ENCODE results near the gene MYH10. TPM values are rescaled to one million over a fixed set of nuclear protein-coding genes. Genes with fewer than 3 reads are reported as not detected.
"Not testable (repeated sequence)": the region's sequence is repeated elsewhere in the genome, so short reads cannot be mapped to it uniquely, and the experiment has no call there.

Gene MYH10
- polyA plus RNA-seq, 6 donors from 2014 or later: 0.35 to 5.0 (median 1.9) TPM; not detected in 1

GRCh38 chr17:8552577-8553320 lies 77.8 kb downstream of the MYH10 start:
- Mint-ChIP-seq H3K4me1 (no peaks in the 10 kb centered on the region), H3K27me3 (peaks cover 0 to 8% (median 0%) of the 10 kb centered on the region in 3 donors)

DNA sequence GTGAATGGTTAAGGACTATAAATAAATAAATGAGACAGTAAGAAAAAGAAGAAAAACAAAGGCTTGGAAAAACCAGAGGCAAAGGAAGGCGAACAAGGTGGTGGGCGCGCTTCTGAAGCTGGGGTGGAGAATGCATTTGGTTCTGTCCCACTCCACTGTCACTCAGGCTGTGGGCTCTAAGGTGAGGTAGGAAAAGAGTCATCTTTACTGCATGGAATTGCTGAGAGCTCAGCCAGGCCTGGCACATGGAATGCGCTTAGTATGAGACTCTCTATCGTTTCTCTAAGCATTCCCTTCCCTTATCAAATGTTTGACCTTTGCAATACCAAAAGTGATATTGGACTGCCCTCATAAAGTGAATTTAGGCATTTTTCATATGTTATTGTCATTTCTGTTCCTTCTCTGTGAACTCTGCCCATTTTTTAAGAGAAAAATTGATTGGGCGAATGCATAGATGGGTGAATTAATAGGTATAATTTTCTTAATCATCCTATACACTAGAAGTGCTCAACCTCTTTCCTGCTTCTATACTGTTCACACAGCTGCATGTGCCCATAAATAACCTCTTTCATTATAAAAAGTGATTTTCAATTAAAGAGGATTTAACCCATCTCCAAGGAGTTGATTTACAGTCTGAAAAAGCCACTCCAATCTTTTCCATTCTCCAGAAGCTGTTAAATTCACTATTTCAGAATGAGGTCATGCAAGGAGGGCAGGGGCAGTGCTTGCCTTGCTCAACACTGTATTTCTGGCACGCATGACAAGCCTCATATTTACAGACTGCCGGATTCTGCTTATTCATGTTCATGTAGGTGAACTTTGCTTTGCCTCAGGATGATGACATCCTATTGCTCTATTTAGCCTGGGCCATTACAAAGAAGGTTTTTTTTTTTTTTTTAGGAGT lies 87.7 kb downstream of the MYH10 start:
- ATAC-seq (ENCODE audit: low read depth in 2 of 2) (no peak), DNase-seq (no peak)
- Mint-ChIP-seq H3K9me3 (peaks cover 0 to 4% (median 0%) of the 10 kb centered on the region in 7 donors), H3K36me3 (peaks cover 0 to 5% of the 10 kb centered on the region in 2 donors), H3K4me3 (no peak overlapping the region), H3K27me3 (peaks cover 0 to 5% (median 0%) of the 10 kb centered on the region in 3 donors), H3K4me1 (peaks cover 0 to 5% (median 0%) of the 10 kb centered on the region in 3 donors), H3K27ac (no peak overlapping the region)

More at GRCh38 chr17:8552577-8553320, 77.8 kb downstream of the MYH10 start:
- no peak for DNase-seq
- no peak for ATAC-seq (ENCODE audit: low read depth in 2 of 2)
- Mint-ChIP-seq H3K36me3 (no peaks in the 10 kb centered on the region), H3K27ac (no peak overlapping the region), H3K4me3 (no peak overlapping the region), H3K9me3 (no peaks in the 10 kb centered on the region)

DNA sequence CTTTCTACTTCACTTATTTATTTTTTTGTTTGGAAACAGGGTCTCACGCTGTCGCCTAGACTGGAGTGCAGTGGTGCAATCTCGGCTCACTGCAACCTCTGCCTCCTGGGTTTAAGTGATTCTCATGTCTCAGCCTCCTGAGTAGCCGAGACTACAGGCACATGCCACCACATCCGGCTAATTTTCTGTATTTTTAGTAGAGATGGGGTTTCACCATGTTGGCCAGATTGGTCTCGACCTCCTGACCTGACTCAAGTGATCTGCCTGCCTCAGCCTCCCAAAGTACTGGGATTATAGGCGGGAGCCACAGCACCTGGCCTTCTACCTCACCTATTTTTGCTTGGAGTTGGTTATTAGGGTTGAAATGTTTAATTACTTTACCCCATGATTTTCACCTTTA lies 90.5 kb downstream of the MYH10 start:
- not testable (repeated sequence) for H3K4me3 Mint-ChIP-seq; H3K9me3 Mint-ChIP-seq; DNase-seq; H3K4me1 Mint-ChIP-seq; H3K27ac Mint-ChIP-seq; H3K36me3 Mint-ChIP-seq; H3K27me3 Mint-ChIP-seq; ATAC-seq (ENCODE audit: low read depth in 2 of 2)

GRCh38 chr17:8537734-8538133 lies 92.8 kb downstream of the MYH10 start:
- no peak overlapping the region for H3K27ac Mint-ChIP-seq
- H3K27me3 Mint-ChIP-seq: peaks cover 0 to 5% (median 0%) of the 10 kb centered on the region in 3 donors
- H3K4me3 Mint-ChIP-seq: no peak overlapping the region
- peaks cover 0 to 5% (median 0%) of the 10 kb centered on the region in 3 donors for H3K4me1 Mint-ChIP-seq
- DNase-seq (no peak), ATAC-seq (ENCODE audit: low read depth in 2 of 2) (no peak)
- no peaks in the 10 kb centered on the region for H3K36me3 Mint-ChIP-seq
- H3K9me3 Mint-ChIP-seq: no peaks in the 10 kb centered on the region

GRCh38 chr17:8534498-8535188 lies 95.9 kb downstream of the MYH10 start:
- H3K9me3 Mint-ChIP-seq: no peaks in the 10 kb centered on the region
- H3K4me1 Mint-ChIP-seq: peaks cover 0 to 5% (median 0%) of the 10 kb centered on the region in 3 donors

GRCh38 chr17:8532021-8532420 lies 98.5 kb downstream of the MYH10 start:
- no peak overlapping the region for H3K27ac Mint-ChIP-seq
- ATAC-seq (ENCODE audit: low read depth in 2 of 2) (no peak), DNase-seq (no peak)
- H3K4me3 Mint-ChIP-seq: no peak overlapping the region
- H3K36me3 Mint-ChIP-seq: no peaks in the 10 kb centered on the region
- no peaks in the 10 kb centered on the region for H3K9me3 Mint-ChIP-seq
- H3K27me3 Mint-ChIP-seq: no peaks in the 10 kb centered on the region
- H3K4me1 Mint-ChIP-seq: no peaks in the 10 kb centered on the region

More at GRCh38 chr17:8534498-8535188, 95.9 kb downstream of the MYH10 start:
- H3K27ac Mint-ChIP-seq: no peak overlapping the region
- DNase-seq: no peak
- H3K4me3 Mint-ChIP-seq: no peak overlapping the region
- H3K36me3 Mint-ChIP-seq: no peaks in the 10 kb centered on the region
- no peak for ATAC-seq (ENCODE audit: low read depth in 2 of 2)
- H3K27me3 Mint-ChIP-seq: peaks cover 0 to 5% (median 0%) of the 10 kb centered on the region in 3 donors

DNA sequence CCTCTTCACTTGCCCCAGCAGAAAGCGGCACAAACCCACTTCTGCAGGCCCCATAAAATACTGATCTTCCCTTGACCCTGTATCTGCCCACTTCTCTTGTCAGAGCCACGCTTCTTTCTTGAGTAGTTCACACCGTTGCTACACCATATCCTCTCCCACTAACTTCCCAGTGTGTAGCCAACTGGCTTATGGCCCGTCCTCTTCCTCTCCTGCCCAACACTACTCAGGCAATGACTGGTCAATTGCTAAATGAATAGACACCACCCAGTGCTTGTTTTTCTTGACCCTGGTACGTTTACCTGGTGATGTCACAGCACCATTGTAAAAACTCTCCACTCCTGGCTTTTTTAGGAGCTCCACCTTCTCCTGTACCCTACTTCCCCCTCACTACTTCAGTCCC lies 107.9 kb downstream of the MYH10 start:
- DNase-seq (no peak), ATAC-seq (ENCODE audit: low read depth in 2 of 2) (no peak)
- Mint-ChIP-seq H3K4me3 (no peak overlapping the region), H3K27me3 (no peaks in the 10 kb centered on the region), H3K9me3 (no peaks in the 10 kb centered on the region), H3K36me3 (no peaks in the 10 kb centered on the region), H3K4me1 (no peaks in the 10 kb centered on the region), H3K27ac (no peak overlapping the region)

DNA sequence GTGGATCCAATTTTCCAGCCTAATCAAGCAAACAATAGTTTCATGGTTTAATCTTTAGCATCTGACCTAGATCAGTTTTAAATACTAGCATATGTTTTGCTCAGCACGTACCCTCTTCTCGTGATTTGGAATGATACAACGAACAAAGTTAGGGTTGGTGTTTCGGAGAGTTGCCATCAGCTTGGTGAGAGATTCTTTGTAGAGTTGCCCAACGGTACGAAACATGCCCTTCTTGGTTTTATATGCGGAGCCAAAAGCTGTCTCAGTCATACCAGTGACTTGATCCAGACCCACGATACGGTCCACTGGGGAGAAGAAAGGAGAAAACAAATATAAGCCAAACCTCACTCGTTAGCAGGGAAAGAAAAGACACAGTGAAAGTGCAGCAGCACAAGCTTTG lies 109.5 kb downstream of the MYH10 start:
- Mint-ChIP-seq H3K27ac (no peak overlapping the region), H3K27me3 (no peaks in the 10 kb centered on the region), H3K4me3 (no peak overlapping the region), H3K4me1 (no peaks in the 10 kb centered on the region), H3K9me3 (no peaks in the 10 kb centered on the region), H3K36me3 (peaks cover 0 to 4% of the 10 kb centered on the region in 2 donors)
- DNase-seq (no peak), ATAC-seq (ENCODE audit: low read depth in 2 of 2) (no peak)

DNA sequence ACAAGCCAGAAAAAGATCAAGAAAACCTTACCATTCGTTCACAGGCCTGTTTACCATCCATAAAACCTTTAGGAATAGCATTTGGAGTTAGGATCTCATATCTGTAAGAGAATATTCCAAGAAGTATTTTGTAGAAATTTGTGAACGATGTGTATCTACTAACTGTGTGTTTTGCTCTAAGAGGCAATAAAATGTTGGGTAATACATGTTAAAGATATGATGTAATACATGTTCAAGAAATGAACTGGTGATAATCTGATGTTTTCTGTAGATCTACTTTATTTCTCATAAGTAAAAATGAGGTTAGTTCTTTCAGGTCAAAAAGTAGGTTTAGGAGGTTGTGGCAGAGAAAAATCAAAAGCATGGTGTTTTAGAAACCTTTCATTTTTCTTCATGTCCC lies 111.7 kb downstream of the MYH10 start:
- DNase-seq: no peak
- Mint-ChIP-seq H3K27ac (no peak overlapping the region), H3K36me3 (peaks cover 0 to 16% of the 10 kb centered on the region in 2 donors), H3K9me3 (no peaks in the 10 kb centered on the region), H3K4me3 (no peak overlapping the region), H3K27me3 (no peaks in the 10 kb centered on the region), H3K4me1 (no peaks in the 10 kb centered on the region)
- ATAC-seq (ENCODE audit: low read depth in 2 of 2): no peak

GRCh38 chr17:8518326-8518725 lies 112.2 kb downstream of the MYH10 start:
- H3K9me3 Mint-ChIP-seq: no peaks in the 10 kb centered on the region
- no peak overlapping the region for H3K4me3 Mint-ChIP-seq
- H3K27ac Mint-ChIP-seq: no peak overlapping the region
- H3K36me3 Mint-ChIP-seq: peaks cover 0 to 16% of the 10 kb centered on the region in 2 donors
- ATAC-seq (ENCODE audit: low read depth in 2 of 2) (no peak), DNase-seq (no peak)
- H3K4me1 Mint-ChIP-seq: no peaks in the 10 kb centered on the region
- H3K27me3 Mint-ChIP-seq: no peaks in the 10 kb centered on the region

- Mint-ChIP-seq H3K9me3 (no peaks in the 10 kb centered on the region), H3K27ac (no peak overlapping the region), H3K4me1 (no peaks in the 10 kb centered on the region), H3K4me3 (no peak overlapping the region), H3K36me3 (peaks cover 0 to 16% of the 10 kb centered on the region in 2 donors), H3K27me3 (no peaks in the 10 kb centered on the region)
- ATAC-seq (ENCODE audit: low read depth in 2 of 2) (no peak), DNase-seq (no peak)
Observed at GRCh38 chr17:8514801-8515200, 115.7 kb downstream of the MYH10 start.

DNA sequence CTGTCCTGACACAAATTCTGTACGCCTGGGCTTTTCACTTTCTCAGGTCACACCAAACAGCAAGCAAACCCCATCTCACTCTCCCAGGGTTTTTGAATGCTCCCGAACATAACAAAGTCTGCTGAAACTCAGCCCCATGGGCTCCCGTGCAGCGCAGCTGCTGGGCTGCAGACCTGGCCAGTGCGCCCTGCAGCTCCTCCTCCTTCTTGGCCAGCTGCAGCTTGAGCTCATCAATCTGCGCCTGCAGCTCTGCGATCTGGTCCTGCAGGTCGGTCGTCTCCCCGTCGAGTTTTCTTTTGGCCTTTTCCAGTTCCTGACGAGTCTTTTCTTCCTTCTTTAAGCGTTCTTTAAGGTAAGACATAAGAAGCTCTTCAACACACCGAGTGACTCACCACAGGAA lies 124.4 kb downstream of the MYH10 start:
- Mint-ChIP-seq H3K27me3 (no peaks in the 10 kb centered on the region), H3K4me1 (no peaks in the 10 kb centered on the region), H3K27ac (no peak overlapping the region), H3K9me3 (no peaks in the 10 kb centered on the region), H3K36me3 (peaks cover 0 to 8% of the 10 kb centered on the region in 2 donors), H3K4me3 (no peak overlapping the region)
- DNase-seq (no peak), ATAC-seq (ENCODE audit: low read depth in 2 of 2) (no peak)

DNA sequence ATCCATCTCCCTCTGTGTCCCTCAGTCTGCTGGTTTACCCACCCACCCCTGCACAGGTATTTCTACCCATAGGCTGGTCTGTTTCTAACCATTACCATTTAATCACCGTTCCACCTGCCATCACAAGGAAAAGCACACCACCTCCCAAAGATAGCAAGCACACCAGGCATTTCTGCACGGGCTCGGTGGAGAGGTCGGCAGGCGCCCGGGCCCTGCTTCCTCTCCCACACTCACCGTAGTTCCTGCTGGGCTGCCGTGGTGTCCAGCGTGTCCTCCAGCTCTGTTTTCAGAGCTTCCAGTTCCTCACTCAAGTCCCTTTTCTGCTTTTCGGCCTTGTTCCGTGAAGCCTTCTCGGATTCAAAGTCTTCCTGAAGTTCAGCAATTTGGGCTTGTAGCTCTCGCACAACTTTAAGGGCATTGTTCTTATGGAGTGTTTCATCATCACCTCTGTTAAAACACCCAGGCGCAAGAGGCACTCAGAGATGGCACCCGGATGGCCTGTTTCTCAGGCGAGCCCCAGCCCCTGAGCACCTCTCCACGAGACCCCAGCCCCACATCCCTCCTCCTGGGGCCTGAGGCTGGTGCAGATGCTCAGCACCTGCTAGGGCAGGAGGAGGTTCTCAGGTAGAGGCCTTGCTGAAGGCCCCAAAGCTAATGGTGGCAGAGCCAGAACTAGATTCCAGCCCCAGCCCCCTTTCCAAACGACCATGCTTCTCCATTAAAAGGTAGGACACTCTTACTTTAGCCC lies 125.9 kb downstream of the MYH10 start:
- ATAC-seq (ENCODE audit: low read depth in 2 of 2) (no peak), DNase-seq (no peak)
- Mint-ChIP-seq H3K9me3 (no peaks in the 10 kb centered on the region), H3K4me3 (no peak overlapping the region), H3K27ac (peak overlapping the region in 2 of 6 donors; percentile 10 to 68), H3K4me1 (no peaks in the 10 kb centered on the region), H3K36me3 (peaks cover 0 to 8% of the 10 kb centered on the region in 2 donors), H3K27me3 (no peaks in the 10 kb centered on the region)
